ENCODE results near the gene FAM83B.

GRCh38 chr6:54899442-54899841 lies 52.9 kb downstream of the FAM83B start:
- TF ChIP-seq CTCF (conservative IDR thresholded peaks at IDR 0.05; ENCODE audit: low read depth, low read length) (no peak), EZH2 (IDR thresholded peaks at IDR 0.05; ENCODE audit: low read length, unreplicated experiment) (no peak), EZH2phosphoT487 (IDR thresholded peaks at IDR 0.05; ENCODE audit: borderline replicate concordance, low read length) (no peak)
